HS-27A (cell line): ENCODE results near the gene PPP1R13B.

Experiments
- DNase-seq: peaks from one replicate; pipeline ENCODE4 v3.0.0-alpha.2; 2012; ENCODE audit warnings: low read depth, missing footprints

Gene PPP1R13B

GRCh38 chr14:103775506-103775905 lies 71.9 kb downstream of the PPP1R13B start:
- no peak for DNase-seq

- no peak for DNase-seq
Measured at GRCh38 chr14:103773521-103773920, 73.9 kb downstream of the PPP1R13B start.

GRCh38 chr14:103772078-103772712 lies 75.2 kb downstream of the PPP1R13B start:
- DNase-seq: no peak

DNA sequence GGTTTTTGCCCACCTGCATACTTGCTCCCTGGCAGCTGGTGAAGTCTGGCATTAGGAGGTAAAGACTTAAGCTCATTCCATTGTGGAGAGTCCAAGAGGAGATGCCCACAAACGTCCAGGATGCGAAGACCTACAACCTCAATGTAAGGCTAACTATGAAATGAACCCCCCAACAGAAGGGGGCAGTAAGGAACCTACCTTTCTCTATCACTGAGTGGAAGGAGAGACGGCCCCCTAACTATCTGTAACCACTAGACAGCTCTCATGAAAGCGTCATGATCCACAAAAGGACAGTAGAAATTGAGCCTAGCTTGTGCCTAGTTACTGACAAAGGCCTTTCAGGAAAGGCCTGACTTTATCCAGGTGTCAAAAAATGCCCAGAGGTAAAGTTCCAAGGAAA lies 76.5 kb downstream of the PPP1R13B start:
- no peak for DNase-seq

DNA sequence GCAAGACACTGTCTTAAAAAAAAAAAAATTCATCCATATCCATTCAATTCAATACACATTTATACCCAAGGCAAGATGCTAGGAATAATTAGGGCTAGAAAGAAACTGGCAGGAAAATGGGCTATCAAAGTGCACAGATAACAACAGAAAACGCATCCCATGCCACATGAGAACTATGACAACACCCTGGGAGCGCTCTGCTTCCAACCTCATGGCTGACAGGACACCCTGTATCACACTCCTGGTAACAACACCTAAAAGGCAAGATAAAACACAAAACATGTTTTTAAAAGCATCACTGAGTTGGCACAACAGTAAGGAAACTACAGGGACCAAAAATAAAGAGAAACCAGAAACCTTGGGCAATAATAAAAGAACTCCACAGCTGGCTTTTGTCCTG lies 76.9 kb downstream of the PPP1R13B start:
- no peak for DNase-seq

- DNase-seq: no peak
Measured at GRCh38 chr14:103767336-103767894, 80.0 kb downstream of the PPP1R13B start.

DNA sequence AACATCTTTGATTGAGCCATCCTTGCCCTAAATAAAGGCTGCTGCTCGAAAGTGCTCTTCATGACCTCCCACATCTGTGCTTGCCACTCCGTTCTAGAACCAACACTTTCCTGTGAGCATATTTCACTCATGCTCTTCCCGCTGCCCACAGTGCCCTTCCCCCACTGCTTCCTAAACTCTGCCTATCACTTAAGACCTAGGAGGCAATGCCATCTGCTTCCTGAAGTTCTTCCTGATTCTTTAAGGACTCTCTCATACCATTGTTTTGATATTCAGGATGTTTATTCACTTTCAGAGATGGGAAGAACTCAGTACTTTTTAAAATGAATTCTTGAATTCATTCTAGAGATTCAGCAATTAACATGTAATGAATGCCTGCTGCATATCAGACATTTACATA lies 81.8 kb downstream of the PPP1R13B start:
- no peak for DNase-seq

GRCh38 chr14:103763730-103764488 lies 83.5 kb downstream of the PPP1R13B start:
- DNase-seq: no peak

DNA sequence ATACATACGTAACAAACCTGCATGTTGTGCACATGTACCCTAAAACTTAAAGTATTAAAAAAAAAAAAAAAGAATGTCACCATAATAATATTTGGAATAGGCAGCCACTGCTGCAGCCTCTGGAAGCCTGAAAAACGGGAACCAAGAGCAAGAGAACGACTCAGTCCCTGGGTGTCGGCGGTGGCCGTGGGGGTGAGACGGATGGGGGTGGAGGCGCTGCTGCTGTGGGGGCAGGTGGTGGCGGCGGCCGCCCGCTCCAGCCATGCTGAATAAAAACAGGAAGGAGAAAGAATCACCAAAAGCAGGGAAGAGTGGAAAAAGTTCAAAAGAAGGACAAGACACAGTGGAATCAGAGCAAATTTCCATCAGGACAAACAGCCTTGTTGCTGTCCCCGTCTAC lies 84.8 kb downstream of the PPP1R13B start:
- DNase-seq: no peak

DNA sequence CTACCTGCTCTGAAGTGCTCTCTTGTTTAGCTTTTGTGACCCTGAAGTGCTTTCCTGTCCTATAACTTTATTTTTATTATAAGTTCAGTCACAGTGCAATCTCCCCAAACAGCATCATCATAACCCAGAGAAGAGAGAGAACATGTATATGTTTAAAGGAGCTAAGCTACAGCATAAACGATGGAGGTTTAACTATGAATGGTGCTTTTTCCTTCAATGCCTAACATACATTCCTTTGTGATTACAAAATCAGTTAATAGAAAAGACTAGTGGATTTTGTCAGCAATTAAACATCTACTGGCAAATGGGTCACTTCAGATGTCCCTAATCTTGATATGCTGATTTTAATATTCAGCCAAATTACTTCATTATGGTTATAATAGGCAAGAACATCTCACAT lies 85.3 kb downstream of the PPP1R13B start:
- no peak for DNase-seq

DNA sequence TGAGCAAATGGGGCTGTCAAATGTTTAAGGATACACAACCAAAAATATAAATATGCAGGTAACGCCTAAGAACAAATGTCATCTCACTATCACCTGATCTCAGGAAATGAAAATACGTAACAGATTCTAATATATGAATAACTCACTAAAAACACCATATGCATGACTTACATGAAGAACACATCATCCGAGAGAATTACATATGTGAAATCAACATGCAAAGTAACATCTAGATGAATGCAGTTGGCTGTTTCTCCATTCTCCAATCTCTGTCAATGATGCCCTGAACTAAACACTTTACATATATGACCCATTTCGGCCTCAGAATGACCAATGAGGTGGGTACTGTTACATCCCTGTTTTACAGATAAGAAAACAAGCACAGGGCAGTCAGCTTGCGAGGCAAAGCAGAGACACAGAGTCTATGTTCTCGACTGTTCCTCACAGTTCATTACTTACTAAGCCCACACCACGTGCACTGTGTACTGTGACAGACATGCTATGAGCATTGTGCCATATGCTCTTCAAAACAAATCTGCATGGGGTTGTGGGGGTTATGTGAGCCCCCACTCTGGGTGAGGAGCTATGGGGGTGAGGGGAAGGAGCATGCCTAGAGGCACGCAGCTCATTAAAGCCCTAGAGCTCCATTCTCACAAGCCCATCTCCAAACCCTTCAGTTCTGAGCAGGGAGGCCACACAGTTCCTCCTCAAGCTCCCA lies 89.2 kb downstream of the PPP1R13B start:
- DNase-seq: no peak

DNA sequence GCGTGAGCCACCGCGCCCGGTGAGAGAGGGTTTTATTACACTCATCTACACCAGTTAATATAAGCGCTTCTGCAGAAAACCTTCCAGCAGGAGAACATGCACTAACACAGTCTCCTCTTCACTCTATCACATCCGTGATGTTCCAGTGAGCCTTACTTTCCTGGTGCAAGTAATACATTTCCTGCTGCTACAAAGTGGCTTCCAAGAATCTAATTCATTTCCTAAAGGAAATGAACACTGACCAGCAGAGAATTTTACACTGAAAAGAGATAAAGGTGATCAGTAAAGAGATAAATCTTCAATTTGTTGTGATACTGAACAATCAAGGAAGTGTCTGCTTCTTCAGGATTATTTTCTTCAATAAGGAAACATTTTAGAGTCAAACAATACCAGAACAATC lies 92.3 kb downstream of the PPP1R13B start:
- no peak for DNase-seq

DNA sequence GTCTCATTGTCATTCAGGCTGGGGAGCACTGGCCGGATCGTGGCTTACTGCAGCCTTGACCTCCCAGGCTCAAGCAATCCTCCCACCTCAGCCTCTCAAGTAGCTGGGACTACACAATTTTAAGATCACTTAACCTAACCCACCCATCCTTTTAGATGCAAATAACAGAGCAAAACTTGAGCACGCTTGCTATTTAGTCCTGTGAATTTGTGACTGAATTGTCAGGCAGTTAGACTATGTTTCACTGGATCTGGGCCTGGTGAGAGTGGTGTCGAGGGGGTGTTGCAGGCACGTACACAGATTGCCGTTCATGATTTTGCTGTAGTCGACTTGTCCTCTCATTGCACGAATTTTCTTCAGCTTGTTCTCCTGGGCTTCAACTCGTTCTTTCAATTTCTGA lies 93.6 kb downstream of the PPP1R13B start:
- no peak for DNase-seq

GRCh38 chr14:103749860-103750259 lies 97.5 kb downstream of the PPP1R13B start:
- DNase-seq: no peak

DNA sequence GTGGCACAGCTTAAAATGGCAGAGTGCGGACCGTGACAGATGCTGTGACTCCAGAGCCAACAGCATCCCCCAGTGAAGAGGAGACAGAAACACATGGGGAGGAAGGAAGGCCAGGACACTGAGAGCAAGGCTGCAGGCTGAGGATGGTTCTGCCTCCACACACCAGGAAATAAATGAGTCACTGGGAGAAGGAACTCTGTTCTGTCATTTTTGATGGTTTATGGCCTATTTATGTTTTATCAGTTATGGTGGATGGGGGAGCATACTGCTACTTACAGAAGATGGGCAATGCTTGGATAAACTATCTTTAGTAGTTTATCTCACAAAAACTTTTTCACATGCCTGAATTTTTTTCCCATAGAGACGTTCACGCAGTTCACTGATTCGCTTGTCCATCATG lies 97.9 kb downstream of the PPP1R13B start:
- DNase-seq: no peak

GRCh38 chr14:103748534-103748857 lies 98.9 kb downstream of the PPP1R13B start:
- DNase-seq: no peak

- DNase-seq: no peak
Measured at GRCh38 chr14:103746701-103747100, 100.7 kb downstream of the PPP1R13B start.

GRCh38 chr14:103745424-103745823 lies 102.0 kb downstream of the PPP1R13B start:
- no peak for DNase-seq

DNA sequence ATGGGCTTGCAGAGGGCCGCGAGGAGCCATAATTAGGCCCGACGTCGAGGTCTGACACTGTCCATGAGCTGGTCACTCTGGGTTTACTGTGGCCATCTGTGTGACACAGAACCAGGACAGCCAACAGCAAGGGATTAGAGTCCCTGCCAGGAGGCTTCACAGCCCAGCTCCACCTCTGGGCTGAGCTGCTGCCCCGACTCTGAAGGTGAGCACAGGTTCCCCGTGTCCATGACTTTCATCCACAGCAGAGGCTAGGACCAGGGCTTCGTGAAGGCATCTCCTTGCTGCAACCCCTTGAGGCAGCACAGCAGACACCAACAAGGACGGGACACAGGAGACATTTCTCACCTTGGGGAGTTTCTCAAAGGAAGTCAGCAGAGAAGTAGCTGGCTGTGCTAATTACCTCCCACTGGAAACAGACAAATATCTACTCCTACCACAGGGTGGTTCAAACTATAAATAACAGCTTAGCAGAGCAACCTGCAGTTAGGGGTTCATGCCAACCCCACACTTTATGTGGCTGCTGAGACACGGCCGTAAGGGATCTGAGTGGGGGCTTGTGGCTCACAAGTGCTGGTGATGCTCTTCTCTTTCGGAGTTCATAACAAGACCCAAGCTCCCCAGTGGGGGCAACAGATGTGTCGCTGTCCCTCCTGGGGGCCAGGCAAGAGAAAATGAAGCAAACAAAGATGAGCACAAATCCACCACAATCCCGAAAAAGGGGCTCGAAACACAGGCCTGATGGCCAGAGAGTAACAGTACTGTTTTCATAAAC lies 102.6 kb downstream of the PPP1R13B start:
- DNase-seq: no peak

DNA sequence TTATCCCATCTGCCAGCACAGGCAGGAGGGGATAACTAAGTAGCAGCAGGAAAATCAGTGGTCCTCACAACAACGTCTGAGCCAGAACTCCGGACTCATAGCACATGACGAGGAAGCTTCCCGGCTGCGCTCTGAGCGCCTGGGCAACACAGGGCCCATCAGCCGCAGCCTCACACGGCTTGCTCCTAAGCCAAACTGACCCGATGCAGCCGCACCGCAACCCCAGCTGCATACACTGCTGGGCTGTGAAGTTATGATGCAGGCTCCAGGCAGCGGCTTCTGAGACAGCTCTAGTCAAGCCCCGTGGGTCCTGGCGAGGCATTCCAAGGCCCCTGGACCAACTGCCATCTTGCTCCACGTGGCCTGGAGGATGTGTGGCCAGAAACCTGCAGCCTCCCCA lies 103.7 kb downstream of the PPP1R13B start:
- DNase-seq: no peak

DNA sequence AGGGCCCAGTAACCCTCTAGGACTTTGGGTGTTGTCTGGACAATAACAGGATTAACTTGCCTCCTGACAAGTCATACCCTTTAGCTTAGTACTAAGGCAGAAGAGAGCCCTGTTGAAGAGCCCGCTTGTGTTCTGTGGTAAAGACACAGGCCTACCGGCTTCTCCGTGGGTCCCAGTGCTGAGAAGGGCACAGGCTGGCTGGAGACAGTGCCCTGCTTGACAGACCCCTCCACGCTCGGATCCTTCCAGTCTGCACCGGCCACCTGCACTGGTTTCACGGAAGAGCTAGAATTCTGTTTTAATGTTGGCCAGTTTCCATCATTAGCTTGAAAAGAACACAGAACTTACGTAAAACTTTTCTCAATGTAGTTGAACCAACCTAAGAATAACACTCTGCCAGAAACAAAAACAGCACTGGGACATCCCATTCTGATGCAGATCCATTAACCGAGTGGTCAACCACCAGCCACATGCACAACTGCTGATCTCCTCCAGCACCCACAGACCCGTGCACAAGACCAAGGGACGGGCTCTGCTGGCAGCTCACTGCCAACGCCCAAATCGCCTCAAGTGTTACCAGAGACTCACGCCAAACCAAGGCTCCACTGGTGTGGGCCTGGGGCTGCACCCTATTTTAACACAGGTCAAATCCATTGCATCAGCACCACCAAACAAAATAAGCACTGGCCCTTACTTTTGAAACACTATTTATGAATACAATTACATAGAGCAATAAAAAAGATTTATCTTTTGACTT lies 104.7 kb downstream of the PPP1R13B start:
- DNase-seq: no peak

DNA sequence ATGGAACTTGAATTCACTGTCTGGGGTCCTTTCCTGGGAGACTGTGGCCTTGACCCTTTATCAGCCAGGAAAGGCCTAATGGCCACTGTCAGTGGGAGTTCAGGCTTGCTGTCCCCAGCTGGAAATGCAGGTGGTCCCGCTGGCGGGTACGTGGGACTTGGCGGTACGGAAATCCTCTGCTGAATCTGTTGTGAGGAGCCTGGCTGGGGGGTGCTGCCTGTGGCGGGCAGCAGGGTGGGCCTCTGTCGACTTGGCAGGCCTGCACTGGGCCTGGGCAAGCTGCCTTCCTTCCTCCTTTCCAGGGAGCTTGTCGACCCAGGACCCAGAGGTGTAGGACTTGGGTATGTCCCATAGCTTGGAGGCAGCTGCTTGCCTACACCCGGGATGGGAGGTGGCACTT lies 105.5 kb downstream of the PPP1R13B start:
- no peak for DNase-seq
